SK-N-SH treated with all-trans-retinoic acid at 6 μM for 48 hours (cell line): ENCODE results near the gene BACH2.

ENCODE experiments used
- TCF4 ChIP-seq: fragments of 250-450 bp; sonication (Bioruptor Pico); IDR thresholded peaks from 2 replicates; pipeline ENCODE4 v1.8.0; 2021; ENCODE audit warnings: mild to moderate bottlenecking, moderate library complexity, borderline replicate concordance
- TF ChIP-seq, protein P1 (sequence below): fragments of 250-450 bp; sonication (Bioruptor Pico); IDR thresholded peaks from 2 replicates; pipeline ENCODE4 v1.8.0; 2021; ENCODE audit warnings: low read depth, mild to moderate bottlenecking, moderate library complexity, borderline replicate concordance
- TF ChIP-seq, protein P2 (sequence below): fragments of 250-450 bp; sonication (Bioruptor Pico); IDR thresholded peaks from 2 replicates; pipeline ENCODE4 v1.8.0; 2020; ENCODE audit warnings: mild to moderate bottlenecking, moderate library complexity, borderline replicate concordance

DNA sequence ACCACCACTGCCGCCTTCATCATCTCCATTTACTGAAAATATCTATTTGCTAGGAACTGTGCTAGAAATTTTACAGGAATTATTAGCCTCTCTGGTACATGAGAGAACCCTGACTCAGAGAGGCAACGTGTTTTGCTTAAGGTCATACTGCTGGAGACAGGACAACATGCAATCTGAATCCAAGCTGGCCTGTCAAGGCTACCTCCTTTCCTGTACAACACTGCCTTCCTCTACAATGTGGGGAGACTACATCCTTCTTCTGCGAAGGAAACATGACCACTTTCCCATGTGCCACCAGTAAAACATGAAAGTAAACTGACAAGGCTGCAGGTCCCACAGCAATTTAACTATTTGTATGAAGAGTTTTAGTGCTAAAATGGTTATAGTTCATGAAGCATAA, 200.9 kb downstream of the BACH2 start:
- TF ChIP-seq, protein P1, sequence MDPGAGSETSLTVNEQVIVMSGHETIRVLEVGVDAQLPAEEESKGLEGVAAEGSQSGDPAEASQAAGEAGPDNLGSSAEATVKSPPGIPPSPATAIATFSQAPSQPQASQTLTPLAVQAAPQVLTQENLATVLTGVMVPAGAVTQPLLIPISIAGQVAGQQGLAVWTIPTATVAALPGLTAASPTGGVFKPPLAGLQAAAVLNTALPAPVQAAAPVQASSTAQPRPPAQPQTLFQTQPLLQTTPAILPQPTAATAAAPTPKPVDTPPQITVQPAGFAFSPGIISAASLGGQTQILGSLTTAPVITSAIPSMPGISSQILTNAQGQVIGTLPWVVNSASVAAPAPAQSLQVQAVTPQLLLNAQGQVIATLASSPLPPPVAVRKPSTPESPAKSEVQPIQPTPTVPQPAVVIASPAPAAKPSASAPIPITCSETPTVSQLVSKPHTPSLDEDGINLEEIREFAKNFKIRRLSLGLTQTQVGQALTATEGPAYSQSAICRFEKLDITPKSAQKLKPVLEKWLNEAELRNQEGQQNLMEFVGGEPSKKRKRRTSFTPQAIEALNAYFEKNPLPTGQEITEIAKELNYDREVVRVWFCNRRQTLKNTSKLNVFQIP (CRISPR knock-in tag) = no peak
- no peak for TF ChIP-seq TCF4
- TF ChIP-seq, protein P2, sequence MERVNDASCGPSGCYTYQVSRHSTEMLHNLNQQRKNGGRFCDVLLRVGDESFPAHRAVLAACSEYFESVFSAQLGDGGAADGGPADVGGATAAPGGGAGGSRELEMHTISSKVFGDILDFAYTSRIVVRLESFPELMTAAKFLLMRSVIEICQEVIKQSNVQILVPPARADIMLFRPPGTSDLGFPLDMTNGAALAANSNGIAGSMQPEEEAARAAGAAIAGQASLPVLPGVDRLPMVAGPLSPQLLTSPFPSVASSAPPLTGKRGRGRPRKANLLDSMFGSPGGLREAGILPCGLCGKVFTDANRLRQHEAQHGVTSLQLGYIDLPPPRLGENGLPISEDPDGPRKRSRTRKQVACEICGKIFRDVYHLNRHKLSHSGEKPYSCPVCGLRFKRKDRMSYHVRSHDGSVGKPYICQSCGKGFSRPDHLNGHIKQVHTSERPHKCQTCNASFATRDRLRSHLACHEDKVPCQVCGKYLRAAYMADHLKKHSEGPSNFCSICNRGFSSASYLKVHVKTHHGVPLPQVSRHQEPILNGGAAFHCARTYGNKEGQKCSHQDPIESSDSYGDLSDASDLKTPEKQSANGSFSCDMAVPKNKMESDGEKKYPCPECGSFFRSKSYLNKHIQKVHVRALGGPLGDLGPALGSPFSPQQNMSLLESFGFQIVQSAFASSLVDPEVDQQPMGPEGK (CRISPR knock-in tag) = no peak
